ENCODE results near the gene KRT2.

GRCh38 chr12:52689936-52690335, 37.9 kb upstream of the KRT2 start:
- TF ChIP-seq, protein P1, sequence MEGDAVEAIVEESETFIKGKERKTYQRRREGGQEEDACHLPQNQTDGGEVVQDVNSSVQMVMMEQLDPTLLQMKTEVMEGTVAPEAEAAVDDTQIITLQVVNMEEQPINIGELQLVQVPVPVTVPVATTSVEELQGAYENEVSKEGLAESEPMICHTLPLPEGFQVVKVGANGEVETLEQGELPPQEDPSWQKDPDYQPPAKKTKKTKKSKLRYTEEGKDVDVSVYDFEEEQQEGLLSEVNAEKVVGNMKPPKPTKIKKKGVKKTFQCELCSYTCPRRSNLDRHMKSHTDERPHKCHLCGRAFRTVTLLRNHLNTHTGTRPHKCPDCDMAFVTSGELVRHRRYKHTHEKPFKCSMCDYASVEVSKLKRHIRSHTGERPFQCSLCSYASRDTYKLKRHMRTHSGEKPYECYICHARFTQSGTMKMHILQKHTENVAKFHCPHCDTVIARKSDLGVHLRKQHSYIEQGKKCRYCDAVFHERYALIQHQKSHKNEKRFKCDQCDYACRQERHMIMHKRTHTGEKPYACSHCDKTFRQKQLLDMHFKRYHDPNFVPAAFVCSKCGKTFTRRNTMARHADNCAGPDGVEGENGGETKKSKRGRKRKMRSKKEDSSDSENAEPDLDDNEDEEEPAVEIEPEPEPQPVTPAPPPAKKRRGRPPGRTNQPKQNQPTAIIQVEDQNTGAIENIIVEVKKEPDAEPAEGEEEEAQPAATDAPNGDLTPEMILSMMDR (IDR thresholded peaks at IDR 0.05; ENCODE audit: control extremely low read depth in 1 of 3, insufficient read depth in 1 of 3, low read depth in 1 of 3, low read length in 3 of 3): no peak
- TF ChIP-seq RBBP5 (IDR thresholded peaks at IDR 0.05; ENCODE audit: borderline replicate concordance, low read depth, low read length): no peak
